ENCODE data around the gene CPEB3.
"Not testable (repeated sequence)": the region's sequence is repeated elsewhere in the genome, so short reads cannot be mapped to it uniquely, and the experiment has no call there.

CPEB3 gene

GRCh38 chr10:92267343-92267742 lies 23.5 kb downstream of the CPEB3 start:
- no peak for DNase-seq (ENCODE audit: low spot score)

GRCh38 chr10:92265687-92266258 lies 25.1 kb downstream of the CPEB3 start:
- DNase-seq (ENCODE audit: low spot score): no peak

- DNase-seq (ENCODE audit: low spot score): no peak
Observed at GRCh38 chr10:92264249-92264648, 26.6 kb downstream of the CPEB3 start.

- no peak for DNase-seq (ENCODE audit: low spot score)
Observed at GRCh38 chr10:92263396-92263795, 27.5 kb downstream of the CPEB3 start.

- no peak for DNase-seq (ENCODE audit: low spot score)
Observed at GRCh38 chr10:92248566-92248965, 42.3 kb downstream of the CPEB3 start.

- DNase-seq (ENCODE audit: low spot score): no peak
Observed at GRCh38 chr10:92244796-92245195, 46.1 kb downstream of the CPEB3 start.

- peak; percentile 62 for DNase-seq (ENCODE audit: low spot score)
Observed at GRCh38 chr10:92242910-92243671, 47.8 kb downstream of the CPEB3 start.

GRCh38 chr10:92242380-92242779 lies 48.5 kb downstream of the CPEB3 start:
- no peak for DNase-seq (ENCODE audit: low spot score)

- no peak for DNase-seq (ENCODE audit: low spot score)
Observed at GRCh38 chr10:92241501-92241900, 49.4 kb downstream of the CPEB3 start.

- DNase-seq (ENCODE audit: low spot score): peak; percentile 52
Observed at GRCh38 chr10:92241158-92241500, 49.7 kb downstream of the CPEB3 start.

- peak; percentile 57 for DNase-seq (ENCODE audit: low spot score)
Observed at GRCh38 chr10:92240289-92241157, 50.4 kb downstream of the CPEB3 start.

GRCh38 chr10:92239600-92240288 lies 51.1 kb downstream of the CPEB3 start:
- DNase-seq (ENCODE audit: low spot score): peak; percentile 75

- DNase-seq (ENCODE audit: low spot score): no peak
Observed at GRCh38 chr10:92239151-92239599, 51.7 kb downstream of the CPEB3 start.

- DNase-seq (ENCODE audit: low spot score): no peak
Observed at GRCh38 chr10:92238586-92239098, 52.2 kb downstream of the CPEB3 start.

- no peak for DNase-seq (ENCODE audit: low spot score)
Observed at GRCh38 chr10:92238054-92238585, 52.8 kb downstream of the CPEB3 start.

- DNase-seq (ENCODE audit: low spot score): no peak
Observed at GRCh38 chr10:92231196-92231595, 59.7 kb downstream of the CPEB3 start.

GRCh38 chr10:92222603-92223262 lies 68.1 kb downstream of the CPEB3 start:
- DNase-seq (ENCODE audit: low spot score): no peak

- no peak for DNase-seq (ENCODE audit: low spot score)
Observed at GRCh38 chr10:92219559-92219958, 71.3 kb downstream of the CPEB3 start.

- DNase-seq (ENCODE audit: low spot score): no peak
Observed at GRCh38 chr10:92218569-92218968, 72.3 kb downstream of the CPEB3 start.

GRCh38 chr10:92216608-92217007 lies 74.3 kb downstream of the CPEB3 start:
- not testable (repeated sequence) for DNase-seq (ENCODE audit: low spot score)

- not testable (repeated sequence) for DNase-seq (ENCODE audit: low spot score)
Observed at GRCh38 chr10:92215222-92215621, 75.7 kb downstream of the CPEB3 start.
